DOHH2 (cell line): ENCODE results near the gene POM121C.
"Not testable (repeated sequence)": the region's sequence is repeated elsewhere in the genome, so short reads cannot be mapped to it uniquely, and the experiment has no call there.

ENCODE experiments used
- EZH2phosphoT487 ChIP-seq: fragments of 200-600 bp; sonication (generic); IDR thresholded peaks from 2 replicates; pipeline ENCODE4 v1.6.1; 2017; ENCODE audit warnings: borderline replicate concordance, mild to moderate bottlenecking, antibody characterized with exemption, low read length, moderate library complexity, mixed read lengths
- TF ChIP-seq, protein P1 (sequence below): fragments of 200-600 bp; sonication (generic); IDR thresholded peaks from one replicate; pipeline ENCODE4 v1.5.1; 2014; ENCODE audit warnings: antibody characterized with exemption, mild to moderate bottlenecking, low read depth, low read length; ENCODE audit not compliant: poor library complexity, severe bottlenecking

DNA sequence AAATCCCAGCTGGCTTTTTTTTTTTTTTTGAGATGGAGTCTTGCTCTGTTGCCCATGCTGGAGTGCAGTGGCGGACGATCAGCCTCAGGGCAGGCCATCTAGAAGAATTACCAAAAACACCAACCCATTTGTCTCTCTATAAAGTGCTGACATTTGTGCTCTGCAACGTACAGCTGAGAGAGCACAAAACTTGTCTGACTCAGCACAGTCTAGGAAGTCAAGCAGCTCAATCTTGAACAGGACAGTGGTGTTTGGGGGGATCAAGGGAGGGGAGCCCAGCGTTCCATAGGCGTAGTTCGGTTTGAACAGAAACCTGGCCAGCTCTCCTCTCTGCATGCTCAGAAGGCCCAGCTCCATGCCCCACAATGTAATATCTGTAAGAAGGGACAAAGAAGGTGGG lies 92.9 kb downstream of the POM121C start:
- TF ChIP-seq, protein P1, sequence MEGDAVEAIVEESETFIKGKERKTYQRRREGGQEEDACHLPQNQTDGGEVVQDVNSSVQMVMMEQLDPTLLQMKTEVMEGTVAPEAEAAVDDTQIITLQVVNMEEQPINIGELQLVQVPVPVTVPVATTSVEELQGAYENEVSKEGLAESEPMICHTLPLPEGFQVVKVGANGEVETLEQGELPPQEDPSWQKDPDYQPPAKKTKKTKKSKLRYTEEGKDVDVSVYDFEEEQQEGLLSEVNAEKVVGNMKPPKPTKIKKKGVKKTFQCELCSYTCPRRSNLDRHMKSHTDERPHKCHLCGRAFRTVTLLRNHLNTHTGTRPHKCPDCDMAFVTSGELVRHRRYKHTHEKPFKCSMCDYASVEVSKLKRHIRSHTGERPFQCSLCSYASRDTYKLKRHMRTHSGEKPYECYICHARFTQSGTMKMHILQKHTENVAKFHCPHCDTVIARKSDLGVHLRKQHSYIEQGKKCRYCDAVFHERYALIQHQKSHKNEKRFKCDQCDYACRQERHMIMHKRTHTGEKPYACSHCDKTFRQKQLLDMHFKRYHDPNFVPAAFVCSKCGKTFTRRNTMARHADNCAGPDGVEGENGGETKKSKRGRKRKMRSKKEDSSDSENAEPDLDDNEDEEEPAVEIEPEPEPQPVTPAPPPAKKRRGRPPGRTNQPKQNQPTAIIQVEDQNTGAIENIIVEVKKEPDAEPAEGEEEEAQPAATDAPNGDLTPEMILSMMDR: not testable (repeated sequence)
- not testable (repeated sequence) for TF ChIP-seq EZH2phosphoT487
